H9 (cell line): ENCODE data around the gene USP6NL. TPM values are rescaled to one million over a fixed set of nuclear protein-coding genes. Genes with fewer than 3 reads are reported as not detected.

Experiments used
- DNase-seq: peaks from one replicate; pipeline ENCODE4 v3.0.0-alpha.2; 2017
- H2AFZ ChIP-seq: one replicate; pipeline ENCODE4 v1.6.1; 2013; ENCODE audit warnings: mild to moderate bottlenecking, low read length, control low read depth, moderate library complexity
- H2AK5ac ChIP-seq: 2 replicates; pipeline ENCODE4 v1.6.1; 2013; ENCODE audit warnings: low read length, control low read depth, mixed read lengths; ENCODE audit not compliant: insufficient read length
- H2BK120ac ChIP-seq: one replicate; pipeline ENCODE4 v1.6.1; 2013; ENCODE audit warnings: low read depth, mild to moderate bottlenecking, low read length, control low read depth, inconsistent platforms; ENCODE audit not compliant: poor library complexity, severe bottlenecking
- H2BK12ac ChIP-seq: 2 replicates; pipeline ENCODE4 v1.6.1; 2013; ENCODE audit warnings: low read length, control low read depth, mixed read lengths, low read depth; ENCODE audit not compliant: insufficient read length
- H2BK15ac ChIP-seq: 2 replicates; pipeline ENCODE4 v1.6.1; 2013; ENCODE audit warnings: low read depth, low read length, control low read depth
- H2BK20ac ChIP-seq: one replicate; pipeline ENCODE4 v1.6.1; 2013; ENCODE audit warnings: low read depth, mild to moderate bottlenecking, low read length, control low read depth, inconsistent platforms; ENCODE audit not compliant: poor library complexity, severe bottlenecking
- H2BK5ac ChIP-seq: 2 replicates; pipeline ENCODE4 v1.6.1; 2013; ENCODE audit warnings: low read length, control low read depth, mixed read lengths; ENCODE audit not compliant: insufficient read length
- H3K14ac ChIP-seq: 2 replicates; pipeline ENCODE4 v1.6.1; 2013; ENCODE audit warnings: low read length, control low read depth; ENCODE audit not compliant: insufficient read depth
- H3K18ac ChIP-seq: 2 replicates; pipeline ENCODE4 v1.6.1; 2013; ENCODE audit warnings: low read depth, mild to moderate bottlenecking, mixed read lengths, low read length, control low read depth; ENCODE audit not compliant: insufficient read length
- H3K23ac ChIP-seq: 2 replicates; pipeline ENCODE4 v1.6.1; 2013; ENCODE audit warnings: low read length, control low read depth, mixed read lengths, low read depth; ENCODE audit not compliant: insufficient read length
- H3K23me2 ChIP-seq: 2 replicates; pipeline ENCODE4 v1.6.1; 2013; ENCODE audit warnings: low read depth, mild to moderate bottlenecking, mixed read lengths, low read length, control low read depth; ENCODE audit not compliant: insufficient read length, poor library complexity, severe bottlenecking
- H3K27ac ChIP-seq: 2 replicates; pipeline ENCODE4 v1.5.1; 2013; ENCODE audit warnings: low read length, control low read depth, mixed read lengths, low read depth; ENCODE audit not compliant: insufficient read length
- H3K27me3 ChIP-seq: 2 replicates; pipeline ENCODE4 v1.6.1; 2013; ENCODE audit warnings: low read length, control low read depth, inconsistent platforms; ENCODE audit not compliant: insufficient read depth
- H3K4ac ChIP-seq: 2 replicates; pipeline ENCODE4 v1.6.1; 2013; ENCODE audit warnings: low read depth, mild to moderate bottlenecking, control low read depth, inconsistent platforms, low read length, moderate library complexity
- H3K4me1 ChIP-seq: 2 replicates; pipeline ENCODE4 v1.6.1; 2013; ENCODE audit warnings: low read length, control low read depth, inconsistent platforms; ENCODE audit not compliant: insufficient read depth
- H3K4me2 ChIP-seq: 2 replicates; pipeline ENCODE4 v1.6.1; 2013; ENCODE audit warnings: low read length, control low read depth, mixed read lengths; ENCODE audit not compliant: insufficient read length, insufficient read depth
- H3K56ac ChIP-seq: 2 replicates; pipeline ENCODE4 v1.6.1; 2013; ENCODE audit warnings: low read depth, mild to moderate bottlenecking, mixed read lengths, low read length, control low read depth; ENCODE audit not compliant: insufficient read length
- H3K79me1 ChIP-seq: 2 replicates; pipeline ENCODE4 v1.6.1; 2013; ENCODE audit warnings: low read depth, mild to moderate bottlenecking, moderate library complexity, low read length, control low read depth, inconsistent platforms; ENCODE audit not compliant: insufficient read depth, poor library complexity, severe bottlenecking
- H3K79me2 ChIP-seq: 2 replicates; pipeline ENCODE4 v1.6.1; 2013; ENCODE audit warnings: low read length, control low read depth, inconsistent platforms; ENCODE audit not compliant: insufficient read depth
- H3K9ac ChIP-seq: 2 replicates; pipeline ENCODE4 v1.6.1; 2013; ENCODE audit warnings: low read length, control low read depth, mixed read lengths; ENCODE audit not compliant: insufficient read length; ENCODE audit errors: extremely low read depth
- H3K9me3 ChIP-seq: one replicate; pipeline ENCODE4 v1.6.1; 2013; ENCODE audit warnings: low read depth, low read length, inconsistent platforms; ENCODE audit not compliant: control insufficient read depth
- H3T11ph ChIP-seq: one replicate; pipeline ENCODE4 v1.6.1; 2013; ENCODE audit warnings: mild to moderate bottlenecking, low read length, control low read depth, inconsistent platforms
- H4K20me1 ChIP-seq: one replicate; pipeline ENCODE4 v1.6.1; 2013; ENCODE audit not compliant: control insufficient read depth, insufficient read length, insufficient read depth
- H4K5ac ChIP-seq: 2 replicates; pipeline ENCODE4 v1.6.1; 2013; ENCODE audit warnings: low read depth, mild to moderate bottlenecking, mixed read lengths, low read length, control low read depth; ENCODE audit not compliant: insufficient read length
- H4K8ac ChIP-seq: replicated peaks from 2 replicates; pipeline ENCODE4 v1.6.1; 2013; ENCODE audit warnings: low read length, control low read depth, mixed read lengths, low read depth; ENCODE audit not compliant: insufficient read length
- H4K91ac ChIP-seq: 2 replicates; pipeline ENCODE4 v1.6.1; 2013; ENCODE audit warnings: low read depth, mild to moderate bottlenecking, moderate library complexity, mixed read lengths, low read length, control low read depth; ENCODE audit not compliant: insufficient read length
- H3K27ac Mint-ChIP-seq, 3 experiments: 2 replicates in 2 of 3; 3 replicates in 1 of 3; pipeline ENCODE4 v1.8.0; 2020 to 2021; ENCODE audit warnings: mixed read lengths in 3 of 3, mild to moderate bottlenecking in 1 of 3, moderate library complexity in 1 of 3
- H3K27me3 Mint-ChIP-seq: 2 replicates; pipeline ENCODE4 v1.8.0; 2021; ENCODE audit warnings: low read depth, mild to moderate bottlenecking, moderate library complexity, mixed read lengths
- H3K36me3 Mint-ChIP-seq, 3 experiments: 2 replicates in 2 of 3; 3 replicates in 1 of 3; pipeline ENCODE4 v1.8.0; 2020 to 2021; ENCODE audit warnings: low read depth in 3 of 3, mixed read lengths in 3 of 3; ENCODE audit not compliant: insufficient read depth in 1 of 3
- H3K4me1 Mint-ChIP-seq, 2 experiments: 2 replicates each; pipeline ENCODE4 v1.8.0; 2020; ENCODE audit warnings: mixed read lengths in 2 of 2
- H3K4me3 Mint-ChIP-seq, 2 experiments: 2 replicates in 1 of 2; 3 replicates in 1 of 2; pipeline ENCODE4 v1.8.0; 2020 to 2021; ENCODE audit warnings: mild to moderate bottlenecking in 2 of 2, mixed read lengths in 2 of 2, moderate library complexity in 1 of 2
- H3K9me3 Mint-ChIP-seq, 2 experiments: 2 replicates in 1 of 2; 3 replicates in 1 of 2; pipeline ENCODE4 v1.8.0; 2020; ENCODE audit warnings: mild to moderate bottlenecking in 2 of 2, mixed read lengths in 2 of 2, moderate library complexity in 1 of 2
- total RNA-seq: library from RNA; stranded (reverse); gene quantifications from 2 replicates; pipeline ENCODE4 v1.2.1, GENCODE V29; 2021
- TF ChIP-seq, protein P1 (sequence below): fragments of 200-600 bp; sonication (generic); conservative IDR thresholded peaks from 3 replicates; pipeline ENCODE4 v1.8.0; 2021; ENCODE audit warnings: antibody characterized with exemption, mild to moderate bottlenecking

Gene USP6NL
- total RNA-seq, 1 experiment from 2014 or later = 28.3 TPM

DNA sequence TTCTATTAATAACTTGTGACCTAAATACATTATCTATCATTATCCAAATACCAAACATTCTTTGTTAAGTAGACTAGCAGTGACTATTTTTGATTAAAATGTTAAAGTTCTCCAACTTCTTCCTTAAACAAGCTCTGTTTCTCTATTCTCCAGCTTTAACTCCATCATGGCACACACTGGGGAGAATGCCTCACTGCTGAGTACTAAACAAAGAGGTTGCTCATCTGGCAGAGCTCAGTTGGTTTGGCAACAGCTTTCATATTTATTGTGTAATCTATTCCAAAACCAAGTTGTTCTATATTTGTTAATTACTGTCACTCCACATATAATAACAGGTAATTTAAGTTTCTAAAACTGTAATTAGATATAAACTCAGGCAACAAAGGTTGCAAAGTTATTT is 89.6 kb downstream of the USP6NL start:
- H2BK12ac ChIP-seq = no peak overlapping the region
- DNase-seq = no peak
- H3K4me3 Mint-ChIP-seq = no peak overlapping the region

More for the DNA sequence above, 89.6 kb downstream of the USP6NL start:
- no peak overlapping the region for H2AK5ac ChIP-seq
- no peaks in the 10 kb centered on the region for H3K4me1 Mint-ChIP-seq
- H4K5ac ChIP-seq = no peak overlapping the region
- no peaks in the 10 kb centered on the region for H3K4me1 ChIP-seq
- H3K79me2 ChIP-seq = no peaks in the 10 kb centered on the region
- H2AFZ ChIP-seq = no peak overlapping the region
- H3T11ph ChIP-seq = no peak overlapping the region
- H3K18ac ChIP-seq = no peak overlapping the region
- no peak overlapping the region for H3K4ac ChIP-seq
- TF ChIP-seq, protein P1, sequence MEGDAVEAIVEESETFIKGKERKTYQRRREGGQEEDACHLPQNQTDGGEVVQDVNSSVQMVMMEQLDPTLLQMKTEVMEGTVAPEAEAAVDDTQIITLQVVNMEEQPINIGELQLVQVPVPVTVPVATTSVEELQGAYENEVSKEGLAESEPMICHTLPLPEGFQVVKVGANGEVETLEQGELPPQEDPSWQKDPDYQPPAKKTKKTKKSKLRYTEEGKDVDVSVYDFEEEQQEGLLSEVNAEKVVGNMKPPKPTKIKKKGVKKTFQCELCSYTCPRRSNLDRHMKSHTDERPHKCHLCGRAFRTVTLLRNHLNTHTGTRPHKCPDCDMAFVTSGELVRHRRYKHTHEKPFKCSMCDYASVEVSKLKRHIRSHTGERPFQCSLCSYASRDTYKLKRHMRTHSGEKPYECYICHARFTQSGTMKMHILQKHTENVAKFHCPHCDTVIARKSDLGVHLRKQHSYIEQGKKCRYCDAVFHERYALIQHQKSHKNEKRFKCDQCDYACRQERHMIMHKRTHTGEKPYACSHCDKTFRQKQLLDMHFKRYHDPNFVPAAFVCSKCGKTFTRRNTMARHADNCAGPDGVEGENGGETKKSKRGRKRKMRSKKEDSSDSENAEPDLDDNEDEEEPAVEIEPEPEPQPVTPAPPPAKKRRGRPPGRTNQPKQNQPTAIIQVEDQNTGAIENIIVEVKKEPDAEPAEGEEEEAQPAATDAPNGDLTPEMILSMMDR = no peak
- H3K36me3 Mint-ChIP-seq = peaks cover under 1 to 7% (median 1%) of the 10 kb centered on the region in 3 experiments; a peak in 5 of 7 replicates
- no peaks in the 10 kb centered on the region for H4K20me1 ChIP-seq
- no peak overlapping the region for H2BK120ac ChIP-seq
- no peak overlapping the region for H4K91ac ChIP-seq
- no peak overlapping the region for H4K8ac ChIP-seq
- no peaks in the 10 kb centered on the region for H3K9me3 ChIP-seq
- H3K23ac ChIP-seq = no peak overlapping the region
- no peak overlapping the region for H3K27ac Mint-ChIP-seq
- no peak overlapping the region for H3K56ac ChIP-seq
- H3K9me3 Mint-ChIP-seq = no peaks in the 10 kb centered on the region
- H3K27me3 ChIP-seq = no peaks in the 10 kb centered on the region
- no peak overlapping the region for H2BK20ac ChIP-seq
- H3K79me1 ChIP-seq = peaks cover 2% of the 10 kb centered on the region
- no peak overlapping the region for H3K14ac ChIP-seq
- H3K4me2 ChIP-seq = no peak overlapping the region
- no peak overlapping the region for H2BK5ac ChIP-seq
- no peaks in the 10 kb centered on the region for H3K27me3 Mint-ChIP-seq
- no peak overlapping the region for H3K27ac ChIP-seq
- no peaks in the 10 kb centered on the region for H3K23me2 ChIP-seq
- no peak overlapping the region for H3K9ac ChIP-seq
- H2BK15ac ChIP-seq = no peak overlapping the region
